H9 (cell line): ENCODE data around the gene P3H2. TPM values are rescaled to one million over a fixed set of nuclear protein-coding genes. Genes with fewer than 3 reads are reported as not detected.
A peak's percentile ranks its signal among the peaks of the same experiment; 100 is the strongest.

Experiments
- DNase-seq: peaks from one replicate; pipeline ENCODE4 v3.0.0-alpha.2; 2017
- H2AFZ ChIP-seq: one replicate; pipeline ENCODE4 v1.6.1; 2013; ENCODE audit warnings: mild to moderate bottlenecking, low read length, control low read depth, moderate library complexity
- H2AK5ac ChIP-seq: 2 replicates; pipeline ENCODE4 v1.6.1; 2013; ENCODE audit warnings: low read length, control low read depth, mixed read lengths; ENCODE audit not compliant: insufficient read length
- H2BK120ac ChIP-seq: one replicate; pipeline ENCODE4 v1.6.1; 2013; ENCODE audit warnings: low read depth, mild to moderate bottlenecking, low read length, control low read depth, inconsistent platforms; ENCODE audit not compliant: poor library complexity, severe bottlenecking
- H2BK12ac ChIP-seq: 2 replicates; pipeline ENCODE4 v1.6.1; 2013; ENCODE audit warnings: low read length, control low read depth, mixed read lengths, low read depth; ENCODE audit not compliant: insufficient read length
- H2BK15ac ChIP-seq: 2 replicates; pipeline ENCODE4 v1.6.1; 2013; ENCODE audit warnings: low read depth, low read length, control low read depth
- H2BK20ac ChIP-seq: one replicate; pipeline ENCODE4 v1.6.1; 2013; ENCODE audit warnings: low read depth, mild to moderate bottlenecking, low read length, control low read depth, inconsistent platforms; ENCODE audit not compliant: poor library complexity, severe bottlenecking
- H2BK5ac ChIP-seq: 2 replicates; pipeline ENCODE4 v1.6.1; 2013; ENCODE audit warnings: low read length, control low read depth, mixed read lengths; ENCODE audit not compliant: insufficient read length
- H3K14ac ChIP-seq: 2 replicates; pipeline ENCODE4 v1.6.1; 2013; ENCODE audit warnings: low read length, control low read depth; ENCODE audit not compliant: insufficient read depth
- H3K18ac ChIP-seq: 2 replicates; pipeline ENCODE4 v1.6.1; 2013; ENCODE audit warnings: low read depth, mild to moderate bottlenecking, mixed read lengths, low read length, control low read depth; ENCODE audit not compliant: insufficient read length
- H3K23ac ChIP-seq: 2 replicates; pipeline ENCODE4 v1.6.1; 2013; ENCODE audit warnings: low read length, control low read depth, mixed read lengths, low read depth; ENCODE audit not compliant: insufficient read length
- H3K23me2 ChIP-seq: 2 replicates; pipeline ENCODE4 v1.6.1; 2013; ENCODE audit warnings: low read depth, mild to moderate bottlenecking, mixed read lengths, low read length, control low read depth; ENCODE audit not compliant: insufficient read length, poor library complexity, severe bottlenecking
- H3K27ac ChIP-seq: 2 replicates; pipeline ENCODE4 v1.5.1; 2013; ENCODE audit warnings: low read length, control low read depth, mixed read lengths, low read depth; ENCODE audit not compliant: insufficient read length
- H3K27me3 ChIP-seq: 2 replicates; pipeline ENCODE4 v1.6.1; 2013; ENCODE audit warnings: low read length, control low read depth, inconsistent platforms; ENCODE audit not compliant: insufficient read depth
- H3K4ac ChIP-seq: 2 replicates; pipeline ENCODE4 v1.6.1; 2013; ENCODE audit warnings: low read depth, mild to moderate bottlenecking, control low read depth, inconsistent platforms, low read length, moderate library complexity
- H3K4me1 ChIP-seq: 2 replicates; pipeline ENCODE4 v1.6.1; 2013; ENCODE audit warnings: low read length, control low read depth, inconsistent platforms; ENCODE audit not compliant: insufficient read depth
- H3K4me2 ChIP-seq: 2 replicates; pipeline ENCODE4 v1.6.1; 2013; ENCODE audit warnings: low read length, control low read depth, mixed read lengths; ENCODE audit not compliant: insufficient read length, insufficient read depth
- H3K56ac ChIP-seq: 2 replicates; pipeline ENCODE4 v1.6.1; 2013; ENCODE audit warnings: low read depth, mild to moderate bottlenecking, mixed read lengths, low read length, control low read depth; ENCODE audit not compliant: insufficient read length
- H3K79me1 ChIP-seq: 2 replicates; pipeline ENCODE4 v1.6.1; 2013; ENCODE audit warnings: low read depth, mild to moderate bottlenecking, moderate library complexity, low read length, control low read depth, inconsistent platforms; ENCODE audit not compliant: insufficient read depth, poor library complexity, severe bottlenecking
- H3K79me2 ChIP-seq: 2 replicates; pipeline ENCODE4 v1.6.1; 2013; ENCODE audit warnings: low read length, control low read depth, inconsistent platforms; ENCODE audit not compliant: insufficient read depth
- H3K9ac ChIP-seq: 2 replicates; pipeline ENCODE4 v1.6.1; 2013; ENCODE audit warnings: low read length, control low read depth, mixed read lengths; ENCODE audit not compliant: insufficient read length; ENCODE audit errors: extremely low read depth
- H3K9me3 ChIP-seq: one replicate; pipeline ENCODE4 v1.6.1; 2013; ENCODE audit warnings: low read depth, low read length, inconsistent platforms; ENCODE audit not compliant: control insufficient read depth
- H3T11ph ChIP-seq: one replicate; pipeline ENCODE4 v1.6.1; 2013; ENCODE audit warnings: mild to moderate bottlenecking, low read length, control low read depth, inconsistent platforms
- H4K20me1 ChIP-seq: one replicate; pipeline ENCODE4 v1.6.1; 2013; ENCODE audit not compliant: control insufficient read depth, insufficient read length, insufficient read depth
- H4K5ac ChIP-seq: 2 replicates; pipeline ENCODE4 v1.6.1; 2013; ENCODE audit warnings: low read depth, mild to moderate bottlenecking, mixed read lengths, low read length, control low read depth; ENCODE audit not compliant: insufficient read length
- H4K8ac ChIP-seq: replicated peaks from 2 replicates; pipeline ENCODE4 v1.6.1; 2013; ENCODE audit warnings: low read length, control low read depth, mixed read lengths, low read depth; ENCODE audit not compliant: insufficient read length
- H4K91ac ChIP-seq: 2 replicates; pipeline ENCODE4 v1.6.1; 2013; ENCODE audit warnings: low read depth, mild to moderate bottlenecking, moderate library complexity, mixed read lengths, low read length, control low read depth; ENCODE audit not compliant: insufficient read length
- H3K27ac Mint-ChIP-seq, 3 experiments: 2 replicates in 2 of 3; 3 replicates in 1 of 3; pipeline ENCODE4 v1.8.0; 2020 to 2021; ENCODE audit warnings: mixed read lengths in 3 of 3, mild to moderate bottlenecking in 1 of 3, moderate library complexity in 1 of 3
- H3K27me3 Mint-ChIP-seq: 2 replicates; pipeline ENCODE4 v1.8.0; 2021; ENCODE audit warnings: low read depth, mild to moderate bottlenecking, moderate library complexity, mixed read lengths
- H3K36me3 Mint-ChIP-seq, 3 experiments: 2 replicates in 2 of 3; 3 replicates in 1 of 3; pipeline ENCODE4 v1.8.0; 2020 to 2021; ENCODE audit warnings: low read depth in 3 of 3, mixed read lengths in 3 of 3; ENCODE audit not compliant: insufficient read depth in 1 of 3
- H3K4me1 Mint-ChIP-seq, 2 experiments: 2 replicates each; pipeline ENCODE4 v1.8.0; 2020; ENCODE audit warnings: mixed read lengths in 2 of 2
- H3K4me3 Mint-ChIP-seq, 2 experiments: 2 replicates in 1 of 2; 3 replicates in 1 of 2; pipeline ENCODE4 v1.8.0; 2020 to 2021; ENCODE audit warnings: mild to moderate bottlenecking in 2 of 2, mixed read lengths in 2 of 2, moderate library complexity in 1 of 2
- H3K9me3 Mint-ChIP-seq, 2 experiments: 2 replicates in 1 of 2; 3 replicates in 1 of 2; pipeline ENCODE4 v1.8.0; 2020; ENCODE audit warnings: mild to moderate bottlenecking in 2 of 2, mixed read lengths in 2 of 2, moderate library complexity in 1 of 2
- WGBS: extraction: QIAGEN DNeasy Blood & Tissue Kit; methylation state at CpG from one replicate; pipeline ENCODE4 v1.1.7; 2013; ENCODE audit warnings: missing lambda C conversion rate, low lambda C conversion rate, mixed read lengths; ENCODE audit not compliant: insufficient read length; ENCODE audit errors: extremely low coverage; 5-methylcytosine and 5-hydroxymethylcytosine counted together
- total RNA-seq: library from RNA; stranded (reverse); gene quantifications from 2 replicates; pipeline ENCODE4 v1.2.1, GENCODE V29; 2021
- TF ChIP-seq, protein P1 (sequence below): fragments of 200-600 bp; sonication (generic); conservative IDR thresholded peaks from 3 replicates; pipeline ENCODE4 v1.8.0; 2021; ENCODE audit warnings: antibody characterized with exemption, mild to moderate bottlenecking

The P3H2 gene
- total RNA-seq, 1 experiment from 2014 or later, result 41.5 TPM

DNA sequence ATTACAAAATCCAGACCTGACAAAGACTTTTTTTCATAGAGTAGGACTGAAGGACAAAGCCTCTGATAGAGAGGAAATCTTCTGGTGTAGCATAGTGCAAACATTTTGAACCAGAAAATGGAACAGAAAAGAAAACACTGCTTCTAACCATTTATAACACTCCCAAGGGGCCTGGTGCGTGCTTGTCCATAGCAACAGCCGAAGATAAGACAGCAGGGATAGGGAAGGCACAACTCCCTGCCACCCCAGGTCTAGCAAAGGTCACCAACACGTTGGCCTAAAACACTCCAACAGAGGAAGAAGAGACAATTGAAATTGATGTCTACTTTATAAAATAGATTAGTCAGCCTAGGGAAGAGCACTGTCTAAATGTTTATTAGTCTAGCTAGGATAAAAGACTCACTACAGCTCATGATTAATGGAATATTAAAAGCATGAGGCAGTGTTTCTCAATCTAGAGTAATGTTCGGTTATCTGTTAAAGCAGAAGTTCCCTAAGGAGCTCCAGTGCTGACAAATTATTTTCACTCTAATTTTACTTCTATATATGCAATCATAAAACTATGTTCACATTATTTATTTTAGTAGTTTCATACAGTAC, 145.2 kb downstream of the P3H2 start:
- Histone ChIP-seq H3K27ac (no peak overlapping the region), H2BK12ac (no peak overlapping the region), H4K20me1 (no peaks in the 10 kb centered on the region), H3T11ph (no peak overlapping the region), H3K18ac (no peak overlapping the region), H3K23ac (no peak overlapping the region), H3K4ac (no peak overlapping the region), H4K91ac (no peak overlapping the region), H2AFZ (no peak overlapping the region), H3K27me3 (no peaks in the 10 kb centered on the region), H2BK15ac (no peak overlapping the region), H3K9me3 (no peaks in the 10 kb centered on the region), H3K14ac (no peak overlapping the region), H3K79me1 (no peaks in the 10 kb centered on the region), H2BK20ac (no peak overlapping the region), H4K5ac (no peak overlapping the region), H3K9ac (no peak overlapping the region), H3K23me2 (no peaks in the 10 kb centered on the region), H3K79me2 (peaks cover 1% of the 10 kb centered on the region; the same call in 1 of the 2 replicates), H2BK120ac (no peak overlapping the region), H3K4me1 (no peaks in the 10 kb centered on the region), H2BK5ac (no peak overlapping the region), H4K8ac (no peak overlapping the region), H3K56ac (no peak overlapping the region), H2AK5ac (no peak overlapping the region), H3K4me2 (no peak overlapping the region)
- H3K27me3 Mint-ChIP-seq, result peaks cover 1% of the 10 kb centered on the region; the same call in 1 of the 2 replicates
- peaks cover 0 to 3% of the 10 kb centered on the region in 2 experiments; a peak in 1 of 4 replicates for H3K4me1 Mint-ChIP-seq
- no peak overlapping the region for H3K4me3 Mint-ChIP-seq
- peak overlapping the region in 1 of 3 experiments; percentile 55; a peak in 1 of 7 replicates for H3K27ac Mint-ChIP-seq
- DNase-seq, result no peak
- peaks cover 4 to 5% of the 10 kb centered on the region in 2 experiments; a peak in 3 of 5 replicates for H3K9me3 Mint-ChIP-seq
- peaks cover 20 to 69% (median 59%) of the 10 kb centered on the region in 3 experiments for H3K36me3 Mint-ChIP-seq
- no CpG with 5 or more reads among the region's 4 CpGs for WGBS
- TF ChIP-seq, protein P1, sequence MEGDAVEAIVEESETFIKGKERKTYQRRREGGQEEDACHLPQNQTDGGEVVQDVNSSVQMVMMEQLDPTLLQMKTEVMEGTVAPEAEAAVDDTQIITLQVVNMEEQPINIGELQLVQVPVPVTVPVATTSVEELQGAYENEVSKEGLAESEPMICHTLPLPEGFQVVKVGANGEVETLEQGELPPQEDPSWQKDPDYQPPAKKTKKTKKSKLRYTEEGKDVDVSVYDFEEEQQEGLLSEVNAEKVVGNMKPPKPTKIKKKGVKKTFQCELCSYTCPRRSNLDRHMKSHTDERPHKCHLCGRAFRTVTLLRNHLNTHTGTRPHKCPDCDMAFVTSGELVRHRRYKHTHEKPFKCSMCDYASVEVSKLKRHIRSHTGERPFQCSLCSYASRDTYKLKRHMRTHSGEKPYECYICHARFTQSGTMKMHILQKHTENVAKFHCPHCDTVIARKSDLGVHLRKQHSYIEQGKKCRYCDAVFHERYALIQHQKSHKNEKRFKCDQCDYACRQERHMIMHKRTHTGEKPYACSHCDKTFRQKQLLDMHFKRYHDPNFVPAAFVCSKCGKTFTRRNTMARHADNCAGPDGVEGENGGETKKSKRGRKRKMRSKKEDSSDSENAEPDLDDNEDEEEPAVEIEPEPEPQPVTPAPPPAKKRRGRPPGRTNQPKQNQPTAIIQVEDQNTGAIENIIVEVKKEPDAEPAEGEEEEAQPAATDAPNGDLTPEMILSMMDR, result no peak
